Measurements from ENCODE around the gene ESYT3. TPM values are rescaled to one million over a fixed set of nuclear protein-coding genes. Genes with fewer than 3 reads are reported as not detected.

ESYT3 gene
- total RNA-seq, 1 experiment from 2014 or later = 6.4 TPM

GRCh38 chr3:138497851-138498250 is 63.4 kb downstream of the ESYT3 start:
- H3K27me3 ChIP-seq (ENCODE audit: insufficient read depth, low read depth) = no peaks in the 10 kb centered on the region
- no peaks in the 10 kb centered on the region for H3F3A ChIP-seq (ENCODE audit: insufficient read depth, low read depth)
- H3K4me2 ChIP-seq = no peak overlapping the region
- H2AFZ ChIP-seq = no peak overlapping the region
- no peaks in the 10 kb centered on the region; the same call in 1 of the 2 replicates for H3K36me3 ChIP-seq (ENCODE audit: low read depth)
- H3K79me2 ChIP-seq (ENCODE audit: low read depth) = no peaks in the 10 kb centered on the region
- no peaks in the 10 kb centered on the region for H3K9me2 ChIP-seq (ENCODE audit: insufficient read depth)
- no peaks in the 10 kb centered on the region for H4K20me1 ChIP-seq (ENCODE audit: insufficient read depth)
- no TSS peak for BruUV-seq (replicated peaks)
- no peak for DNase-seq
- CTCF ChIA-PET = no interaction called here
- H3K4me1 ChIP-seq (replicated peaks; ENCODE audit: insufficient read depth) = 0 out of 2 replicates have a peak, but pooled peaks cover 4% of the 10 kb centered on the region
- H3K9me3 ChIP-seq (ENCODE audit: insufficient read depth, low read depth) = 0 out of 2 replicates have a peak, but pooled peaks cover 3% of the 10 kb centered on the region
- H3K4me3 ChIP-seq = no peak overlapping the region
- no peak for TF ChIP-seq CTCF (conservative IDR thresholded peaks at IDR 0.05)
- TF ChIP-seq EZH2 (IDR thresholded peaks at IDR 0.05; ENCODE audit: low read depth) = no peak
- intact Hi-C loops (cut with micrococcal nuclease; ENCODE audit: unreplicated experiment) = no loop called here
- H3K27ac ChIP-seq = no peak overlapping the region
- POLR2A ChIA-PET (ENCODE audit: unreplicated experiment) = interaction anchor here (0.7 kb wide), 1 partner anchor 64 kb away, joined by 6 read pairs; the partner anchor contains the start of gene ESYT3

GRCh38 chr3:138498991-138499390 is 64.6 kb downstream of the ESYT3 start:
- POLR2A ChIA-PET (ENCODE audit: unreplicated experiment) = no interaction called here
- no TSS peak for BruUV-seq (replicated peaks)

GRCh38 chr3:138507524-138507923 is 73.1 kb downstream of the ESYT3 start:
- no peak overlapping the region for H3K4me2 ChIP-seq
- ChIA-PET POLR2A (ENCODE audit: unreplicated experiment) (no interaction called here), CTCF (no interaction called here)
- H3K36me3 ChIP-seq (ENCODE audit: low read depth) = 0 out of 2 replicates have a peak, but pooled peaks cover 3% of the 10 kb centered on the region
- intact Hi-C loops (cut with micrococcal nuclease; ENCODE audit: unreplicated experiment) = no loop called here
- no TSS peak for BruUV-seq (replicated peaks)
- H3K79me2 ChIP-seq (ENCODE audit: low read depth) = no peaks in the 10 kb centered on the region
- H2AFZ ChIP-seq = no peak overlapping the region
- no peaks in the 10 kb centered on the region for H3F3A ChIP-seq (ENCODE audit: insufficient read depth, low read depth)
- H3K27ac ChIP-seq = no peak overlapping the region
- no peaks in the 10 kb centered on the region for H3K9me3 ChIP-seq (ENCODE audit: insufficient read depth, low read depth)
- H3K9me2 ChIP-seq (ENCODE audit: insufficient read depth) = no peaks in the 10 kb centered on the region
- no peak for DNase-seq
- no peaks in the 10 kb centered on the region for H3K4me1 ChIP-seq (replicated peaks; ENCODE audit: insufficient read depth)
- H3K4me3 ChIP-seq = no peak overlapping the region
- no peaks in the 10 kb centered on the region for H3K27me3 ChIP-seq (ENCODE audit: insufficient read depth, low read depth)
- H4K20me1 ChIP-seq (ENCODE audit: insufficient read depth) = no peaks in the 10 kb centered on the region
- TF ChIP-seq CTCF (conservative IDR thresholded peaks at IDR 0.05) = no peak
- no peak for TF ChIP-seq EZH2 (IDR thresholded peaks at IDR 0.05; ENCODE audit: low read depth)

More at GRCh38 chr3:138498991-138499390, 64.6 kb downstream of the ESYT3 start:
- H3K9me2 ChIP-seq (ENCODE audit: insufficient read depth) = no peaks in the 10 kb centered on the region
- no peak overlapping the region for H2AFZ ChIP-seq
- H3K27ac ChIP-seq = no peak overlapping the region
- CTCF ChIA-PET = no interaction called here
- H3K79me2 ChIP-seq (ENCODE audit: low read depth) = no peaks in the 10 kb centered on the region
- DNase-seq = no peak
- H3K4me3 ChIP-seq = no peak overlapping the region
- H3K9me3 ChIP-seq (ENCODE audit: insufficient read depth, low read depth) = 0 out of 2 replicates have a peak, but pooled peaks cover 3% of the 10 kb centered on the region
- H3K4me1 ChIP-seq (replicated peaks; ENCODE audit: insufficient read depth) = 0 out of 2 replicates have a peak, but pooled peaks cover 4% of the 10 kb centered on the region
- no peaks in the 10 kb centered on the region for H3F3A ChIP-seq (ENCODE audit: insufficient read depth, low read depth)
- TF ChIP-seq EZH2 (IDR thresholded peaks at IDR 0.05; ENCODE audit: low read depth) = no peak
- TF ChIP-seq CTCF (conservative IDR thresholded peaks at IDR 0.05) = no peak
- H3K27me3 ChIP-seq (ENCODE audit: insufficient read depth, low read depth) = no peaks in the 10 kb centered on the region
- no peak overlapping the region for H3K4me2 ChIP-seq
- intact Hi-C loops (cut with micrococcal nuclease; ENCODE audit: unreplicated experiment) = no loop called here
- H4K20me1 ChIP-seq (ENCODE audit: insufficient read depth) = no peaks in the 10 kb centered on the region
- no peaks in the 10 kb centered on the region; the same call in 1 of the 2 replicates for H3K36me3 ChIP-seq (ENCODE audit: low read depth)

Measured in PC-9 (cell line).